GM10266 (cell line): ENCODE data around the gene SERTAD2.

Experiments used
- DNase-seq: peaks from one replicate; pipeline ENCODE4 v3.0.0; 2012; ENCODE audit errors: extremely low spot score
- CTCF ChIP-seq: IDR thresholded peaks from 2 replicates; pipeline ENCODE4 v1.5.1; 2012; ENCODE audit warnings: mild to moderate bottlenecking, low read depth; ENCODE audit not compliant: control insufficient read depth, insufficient read depth; ENCODE audit errors: missing control alignments

The SERTAD2 gene

GRCh38 chr2:64661741-64662169 is 8.0 kb upstream of the SERTAD2 start:
- no peak for TF ChIP-seq CTCF
- no peak for DNase-seq

GRCh38 chr2:64659252-64659651 is 5.5 kb upstream of the SERTAD2 start:
- no peak for TF ChIP-seq CTCF
- no peak for DNase-seq

GRCh38 chr2:64658269-64658668 is 4.6 kb upstream of the SERTAD2 start:
- no peak for DNase-seq
- no peak for TF ChIP-seq CTCF

- TF ChIP-seq CTCF = no peak
- no peak for DNase-seq
Measured at GRCh38 chr2:64657411-64657810, 3.7 kb upstream of the SERTAD2 start.

GRCh38 chr2:64656379-64656778 is 2.7 kb upstream of the SERTAD2 start:
- DNase-seq = no peak
- no peak for TF ChIP-seq CTCF

- no peak for DNase-seq
- TF ChIP-seq CTCF = no peak
Measured at GRCh38 chr2:64655873-64656272, 2.2 kb upstream of the SERTAD2 start.

- DNase-seq = no peak
- peak; percentile 33 for TF ChIP-seq CTCF
Measured at GRCh38 chr2:64655018-64655664, 1.4 kb upstream of the SERTAD2 start.
